ENCODE results near the gene CACHD1. TPM values are rescaled to one million over a fixed set of nuclear protein-coding genes. Genes with fewer than 3 reads are reported as not detected.

The CACHD1 gene
- polyA plus RNA-seq, 2 of the 4 experiments (the other 2 are of a cell fraction) = 0.72 to 1.6 TPM

GRCh38 chr1:64581843-64582185 is 111.9 kb downstream of the CACHD1 start (continued):
- TF ChIP-seq E2F6 (IDR thresholded peaks at IDR 0.05; ENCODE audit: borderline replicate concordance, low read depth) (no peak), POLR2A (IDR thresholded peaks at IDR 0.05; ENCODE audit: low read length) (no peak), ZNF302 (CRISPR knock-in tag; IDR thresholded peaks at IDR 0.05) (no peak), RARB (CRISPR knock-in tag; IDR thresholded peaks at IDR 0.05) (no peak), CTCF (IDR thresholded peaks at IDR 0.05) (no peak), MAZ (IDR thresholded peaks at IDR 0.05; ENCODE audit: borderline replicate concordance, low read depth, low read length) (no peak), PBX3 (IDR thresholded peaks at IDR 0.05) (no peak), FOSB (CRISPR knock-in tag; IDR thresholded peaks at IDR 0.05) (no peak), CHD4 (IDR thresholded peaks at IDR 0.05; ENCODE audit: borderline replicate concordance) (no peak), SREBF2 (IDR thresholded peaks at IDR 0.05) (no peak), REST (IDR thresholded peaks at IDR 0.05) (no peak)

DNA sequence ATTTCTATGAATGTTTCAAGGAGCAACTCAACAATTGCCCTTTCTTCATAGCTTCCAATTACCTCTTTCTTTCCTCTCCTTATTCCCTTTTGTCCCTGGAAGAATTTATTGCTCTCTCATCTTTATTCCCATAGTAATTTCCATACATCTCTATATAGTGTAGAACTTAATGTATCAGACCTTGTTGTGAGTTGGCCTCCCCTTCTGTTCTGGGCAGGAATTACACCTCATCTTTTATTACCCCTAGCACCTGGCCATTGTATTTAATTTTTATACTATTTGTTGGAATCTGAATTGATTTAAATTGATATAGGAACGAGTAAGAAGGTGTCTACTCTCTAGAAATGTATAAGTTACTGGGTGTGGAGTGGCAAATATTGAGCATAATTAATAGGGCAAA is 114.5 kb downstream of the CACHD1 start:
- no peak overlapping the region for H3K4me2 ChIP-seq
- no peaks in the 10 kb centered on the region for H3K4me1 ChIP-seq
- no peak for DNase-seq (ENCODE audit: low read depth in 1 of 2, low spot score in 1 of 2)
- 27% methylated on average over 1 of the region's 1 CpG for WGBS (ENCODE audit: missing lambda C conversion rate)
- H3K9me3 ChIP-seq = no peaks in the 10 kb centered on the region
- FAIRE-seq = no peak
- no peak for ATAC-seq
- no peak overlapping the region for H3K27ac ChIP-seq
- ChIA-PET POLR2A (no interaction called here), CTCF (interaction anchor here (1.8 kb wide), 1 partner anchor 11 kb away, joined by 5 read pairs; no protein-coding TSS in a partner anchor)
- H3K4me3 ChIP-seq = no peak overlapping the region
- TF ChIP-seq, protein P1, sequence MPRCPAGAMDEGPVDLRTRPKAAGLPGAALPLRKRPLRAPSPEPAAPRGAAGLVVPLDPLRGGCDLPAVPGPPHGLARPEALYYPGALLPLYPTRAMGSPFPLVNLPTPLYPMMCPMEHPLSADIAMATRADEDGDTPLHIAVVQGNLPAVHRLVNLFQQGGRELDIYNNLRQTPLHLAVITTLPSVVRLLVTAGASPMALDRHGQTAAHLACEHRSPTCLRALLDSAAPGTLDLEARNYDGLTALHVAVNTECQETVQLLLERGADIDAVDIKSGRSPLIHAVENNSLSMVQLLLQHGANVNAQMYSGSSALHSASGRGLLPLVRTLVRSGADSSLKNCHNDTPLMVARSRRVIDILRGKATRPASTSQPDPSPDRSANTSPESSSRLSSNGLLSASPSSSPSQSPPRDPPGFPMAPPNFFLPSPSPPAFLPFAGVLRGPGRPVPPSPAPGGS (IDR thresholded peaks at IDR 0.05) = no peak
- no peak for TF ChIP-seq CHD2 (IDR thresholded peaks at IDR 0.05; ENCODE audit: low read length, partially characterized antibody)
- no peak for TF ChIP-seq HOXA7 (CRISPR knock-in tag; IDR thresholded peaks at IDR 0.05)
- TF ChIP-seq POLR2A (IDR thresholded peaks at IDR 0.05; ENCODE audit: low read length) = no peak
- TF ChIP-seq JUN (IDR thresholded peaks at IDR 0.05) = no peak
- no peak for TF ChIP-seq CBX2 (IDR thresholded peaks at IDR 0.05; ENCODE audit: borderline replicate concordance, low read depth)
- TF ChIP-seq RCOR1 (IDR thresholded peaks at IDR 0.05; ENCODE audit: low read depth, low read length) = no peak
- no peak for TF ChIP-seq RFX5 (IDR thresholded peaks at IDR 0.05)
- TF ChIP-seq CHD4 (IDR thresholded peaks at IDR 0.05; ENCODE audit: borderline replicate concordance) = no peak
- TF ChIP-seq CTCF (IDR thresholded peaks at IDR 0.05) = no peak
- TF ChIP-seq MAFK (IDR thresholded peaks at IDR 0.05; ENCODE audit: partially characterized antibody) = no peak
- TF ChIP-seq, protein P2, sequence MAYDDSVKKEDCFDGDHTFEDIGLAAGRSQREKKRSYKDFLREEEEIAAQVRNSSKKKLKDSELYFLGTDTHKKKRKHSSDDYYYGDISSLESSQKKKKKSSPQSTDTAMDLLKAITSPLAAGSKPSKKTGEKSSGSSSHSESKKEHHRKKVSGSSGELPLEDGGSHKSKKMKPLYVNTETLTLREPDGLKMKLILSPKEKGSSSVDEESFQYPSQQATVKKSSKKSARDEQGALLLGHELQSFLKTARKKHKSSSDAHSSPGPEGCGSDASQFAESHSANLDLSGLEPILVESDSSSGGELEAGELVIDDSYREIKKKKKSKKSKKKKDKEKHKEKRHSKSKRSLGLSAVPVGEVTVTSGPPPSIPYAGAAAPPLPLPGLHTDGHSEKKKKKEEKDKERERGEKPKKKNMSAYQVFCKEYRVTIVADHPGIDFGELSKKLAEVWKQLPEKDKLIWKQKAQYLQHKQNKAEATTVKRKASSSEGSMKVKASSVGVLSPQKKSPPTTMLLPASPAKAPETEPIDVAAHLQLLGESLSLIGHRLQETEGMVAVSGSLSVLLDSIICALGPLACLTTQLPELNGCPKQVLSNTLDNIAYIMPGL (CRISPR knock-in tag; IDR thresholded peaks at IDR 0.05; ENCODE audit: borderline replicate concordance) = no peak
- no peak for TF ChIP-seq TP53 (CRISPR knock-in tag; IDR thresholded peaks at IDR 0.05)
- no peak for TF ChIP-seq RNF2 (IDR thresholded peaks at IDR 0.05; ENCODE audit: borderline replicate concordance, low read depth)
- no peak for TF ChIP-seq NPAS2 (CRISPR knock-in tag; IDR thresholded peaks at IDR 0.05; ENCODE audit: borderline replicate concordance)
- TF ChIP-seq ZFP36 (IDR thresholded peaks at IDR 0.05; ENCODE audit: borderline replicate concordance, partially characterized antibody) = no peak
- no peak for TF ChIP-seq RAD21 (conservative IDR thresholded peaks at IDR 0.05 in 1 of 2, IDR thresholded peaks at IDR 0.05 in 1 of 2)
